Measurements from ENCODE around the gene FCHSD1. TPM values are rescaled to one million over a fixed set of nuclear protein-coding genes. Genes with fewer than 3 reads are reported as not detected.

FCHSD1 gene
- polyA plus RNA-seq, 1 experiment: 45.8 TPM

DNA sequence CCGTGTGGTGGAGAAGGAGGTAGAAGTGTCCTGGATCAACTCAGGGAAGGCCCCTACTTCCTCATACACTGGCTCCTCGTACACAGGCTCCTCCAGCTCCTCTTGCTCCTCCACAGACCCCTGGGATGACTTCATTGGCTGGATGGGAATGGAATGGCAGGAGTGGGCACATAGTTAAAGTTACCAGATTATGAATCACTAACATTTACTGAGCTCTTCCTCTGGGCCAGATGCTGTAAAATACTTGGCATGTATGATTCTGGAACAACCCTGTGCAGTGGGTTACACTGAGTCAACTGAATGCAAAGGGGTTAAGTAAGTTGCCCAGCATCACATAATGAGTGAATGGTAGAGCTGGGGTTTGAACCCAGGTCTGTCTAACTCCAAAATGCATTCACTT lies 3.1 kb upstream of the FCHSD1 start:
- no peak overlapping the region for H3K4me3 ChIP-seq (ENCODE audit: low read depth, low read length)
- DNase-seq (ENCODE audit: low read depth): peak; percentile 85
- TF ChIP-seq, protein P1, sequence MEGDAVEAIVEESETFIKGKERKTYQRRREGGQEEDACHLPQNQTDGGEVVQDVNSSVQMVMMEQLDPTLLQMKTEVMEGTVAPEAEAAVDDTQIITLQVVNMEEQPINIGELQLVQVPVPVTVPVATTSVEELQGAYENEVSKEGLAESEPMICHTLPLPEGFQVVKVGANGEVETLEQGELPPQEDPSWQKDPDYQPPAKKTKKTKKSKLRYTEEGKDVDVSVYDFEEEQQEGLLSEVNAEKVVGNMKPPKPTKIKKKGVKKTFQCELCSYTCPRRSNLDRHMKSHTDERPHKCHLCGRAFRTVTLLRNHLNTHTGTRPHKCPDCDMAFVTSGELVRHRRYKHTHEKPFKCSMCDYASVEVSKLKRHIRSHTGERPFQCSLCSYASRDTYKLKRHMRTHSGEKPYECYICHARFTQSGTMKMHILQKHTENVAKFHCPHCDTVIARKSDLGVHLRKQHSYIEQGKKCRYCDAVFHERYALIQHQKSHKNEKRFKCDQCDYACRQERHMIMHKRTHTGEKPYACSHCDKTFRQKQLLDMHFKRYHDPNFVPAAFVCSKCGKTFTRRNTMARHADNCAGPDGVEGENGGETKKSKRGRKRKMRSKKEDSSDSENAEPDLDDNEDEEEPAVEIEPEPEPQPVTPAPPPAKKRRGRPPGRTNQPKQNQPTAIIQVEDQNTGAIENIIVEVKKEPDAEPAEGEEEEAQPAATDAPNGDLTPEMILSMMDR (IDR thresholded peaks at IDR 0.05; ENCODE audit: insufficient read depth, low read depth, low read length): no peak
- CTCF ChIA-PET: interaction anchor here (0.6 to 1.9 kb wide), 7 partner anchors 8 to 48 kb away, joined by 3 to 14 read pairs (median 4); partner anchors contain the start of gene DIAPH1
- H3K36me3 ChIP-seq (ENCODE audit: control insufficient read depth, insufficient read depth, low read length): peaks cover 15% of the 10 kb centered on the region
- no peaks in the 10 kb centered on the region for H3K27me3 ChIP-seq (ENCODE audit: control insufficient read depth, insufficient read depth, low read length)
- POLR2A ChIA-PET: interaction anchor here (0.5 to 1.0 kb wide), 2 partner anchors 17 to 263 kb away, joined by 4 read pairs; partner anchors contain the start of genes HDAC3 and RELL2

DNA sequence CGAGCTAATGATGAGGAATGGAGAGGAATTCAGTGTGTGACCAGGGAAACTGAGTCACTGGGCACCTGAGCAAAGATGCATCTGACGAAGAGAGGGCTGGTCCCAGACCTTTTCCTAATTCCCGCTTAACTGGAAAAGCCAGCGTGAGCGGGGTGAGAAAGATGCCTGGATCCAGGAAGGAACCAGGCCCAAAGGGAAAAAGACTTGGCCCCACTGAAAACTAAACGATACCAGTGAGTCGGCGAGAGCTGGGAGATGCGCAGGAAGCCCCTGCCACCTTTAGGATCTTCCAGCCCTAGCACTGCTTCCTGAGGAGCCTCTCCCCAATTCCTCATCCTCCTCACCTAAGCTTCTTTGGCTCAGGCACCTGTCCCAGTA lies 499 bp upstream of the FCHSD1 start:
- peak overlapping the region; percentile 79 for H3K4me3 ChIP-seq (ENCODE audit: low read depth, low read length)
- peaks cover 24% of the 10 kb centered on the region for H3K36me3 ChIP-seq (ENCODE audit: control insufficient read depth, insufficient read depth, low read length)
- ChIA-PET CTCF (interaction anchor here (2.1 to 2.8 kb wide), 2 partner anchors 10 to 32 kb away, joined by 9 to 12 read pairs; partner anchors contain the start of gene DIAPH1), POLR2A (interaction anchor here (0.6 kb wide), 1 partner anchor 182 kb away, joined by 3 read pairs; no protein-coding TSS in a partner anchor)
- H3K27me3 ChIP-seq (ENCODE audit: control insufficient read depth, insufficient read depth, low read length): no peaks in the 10 kb centered on the region
- TF ChIP-seq, protein P1 (IDR thresholded peaks at IDR 0.05; ENCODE audit: insufficient read depth, low read depth, low read length): no peak
- DNase-seq (ENCODE audit: low read depth): no peak

DNA sequence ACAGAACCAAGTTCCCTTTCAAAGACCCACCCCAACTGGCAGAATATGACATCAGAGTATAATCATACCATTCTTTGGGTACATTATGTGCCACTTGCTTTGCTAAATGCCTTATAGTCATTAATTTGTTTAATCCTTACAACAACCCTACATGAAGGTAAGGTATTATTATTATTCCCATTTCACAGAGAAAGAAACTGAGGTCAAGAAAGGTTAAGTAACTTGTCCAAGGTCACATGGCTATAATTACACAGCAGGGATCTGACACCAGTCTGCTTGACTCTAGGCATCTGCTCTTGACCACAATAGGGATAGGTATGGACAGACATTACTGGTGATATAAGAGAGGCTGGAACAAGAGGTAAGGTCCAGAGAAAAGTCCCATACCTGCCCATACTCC lies 1.2 kb downstream of the FCHSD1 start:
- Histone ChIP-seq H3K36me3 (ENCODE audit: control insufficient read depth, insufficient read depth, low read length) (peaks cover 27% of the 10 kb centered on the region), H3K27me3 (ENCODE audit: control insufficient read depth, insufficient read depth, low read length) (no peaks in the 10 kb centered on the region), H3K4me3 (ENCODE audit: low read depth, low read length) (no peak overlapping the region; the same call in 1 of the 2 replicates)
- ChIA-PET CTCF (interaction anchor here (1.1 kb wide), 1 partner anchor 13 kb away, joined by 4 read pairs; the partner anchor contains the start of genes HDAC3 and RELL2), POLR2A (no interaction called here)
- DNase-seq (ENCODE audit: low read depth): no peak
- TF ChIP-seq, protein P1 (IDR thresholded peaks at IDR 0.05; ENCODE audit: insufficient read depth, low read depth, low read length): no peak

DNA sequence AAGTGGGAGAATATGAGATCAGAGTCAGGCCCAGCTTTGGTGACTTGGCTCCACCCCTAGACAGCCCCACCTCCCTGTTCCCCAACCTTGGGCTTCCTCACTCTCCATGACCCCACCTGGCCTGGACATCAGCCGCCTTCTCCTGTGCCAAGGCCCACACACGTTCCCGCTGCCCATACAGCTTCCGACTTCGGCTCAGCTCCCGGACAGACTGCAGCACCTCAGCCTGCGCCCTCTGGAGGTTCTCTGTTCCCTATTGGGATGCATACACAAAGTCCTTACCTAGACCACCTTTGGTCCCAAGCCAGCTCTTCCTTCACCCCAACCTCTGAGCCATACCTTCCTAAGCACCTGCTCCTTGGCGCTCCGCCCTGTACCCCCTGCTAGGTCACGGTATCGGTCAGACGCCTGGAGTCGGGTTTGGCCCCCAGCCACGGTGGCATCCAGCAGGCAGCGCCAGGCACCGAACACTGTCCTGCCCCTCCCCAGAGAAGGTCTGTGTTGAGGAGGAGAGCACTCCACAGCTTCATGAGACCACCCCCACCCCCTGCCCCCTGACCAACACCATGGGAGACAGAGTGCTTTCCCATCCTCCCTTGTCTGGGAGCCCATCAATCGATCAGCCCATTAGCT lies 2.0 kb downstream of the FCHSD1 start:
- CTCF ChIA-PET: no interaction called here
- Histone ChIP-seq H3K27me3 (ENCODE audit: control insufficient read depth, insufficient read depth, low read length) (no peaks in the 10 kb centered on the region), H3K36me3 (ENCODE audit: control insufficient read depth, insufficient read depth, low read length) (peaks cover 32% of the 10 kb centered on the region), H3K4me3 (ENCODE audit: low read depth, low read length) (no peak overlapping the region)
- TF ChIP-seq, protein P1 (IDR thresholded peaks at IDR 0.05; ENCODE audit: insufficient read depth, low read depth, low read length): no peak
- POLR2A ChIA-PET: no interaction called here
- no peak for DNase-seq (ENCODE audit: low read depth)

DNA sequence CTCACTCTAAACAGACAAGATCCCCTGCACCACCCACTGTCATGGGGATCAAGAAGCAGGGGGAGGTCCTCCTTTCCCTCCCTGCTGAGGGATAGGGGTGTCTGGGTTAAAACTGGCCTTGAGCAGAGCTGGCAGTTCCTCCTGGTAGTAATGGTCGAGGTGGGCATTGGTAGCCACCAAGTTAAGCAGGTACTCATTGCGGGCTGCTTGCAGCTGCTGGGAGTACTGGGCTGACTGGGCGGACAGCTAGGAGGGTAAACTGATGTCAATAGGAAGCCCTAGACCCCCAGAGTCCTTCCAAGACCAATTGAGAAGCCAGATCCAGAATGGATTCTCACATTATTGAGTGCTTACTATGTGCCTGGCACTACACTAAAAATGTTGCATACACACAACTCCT lies 3.4 kb downstream of the FCHSD1 start:
- TF ChIP-seq, protein P1 (IDR thresholded peaks at IDR 0.05; ENCODE audit: insufficient read depth, low read depth, low read length): no peak
- CTCF ChIA-PET: interaction anchor here (1.0 kb wide), 1 partner anchor 17 kb away, joined by 3 read pairs; no protein-coding TSS in a partner anchor
- Histone ChIP-seq H3K27me3 (ENCODE audit: control insufficient read depth, insufficient read depth, low read length) (no peaks in the 10 kb centered on the region), H3K4me3 (ENCODE audit: low read depth, low read length) (no peak overlapping the region), H3K36me3 (ENCODE audit: control insufficient read depth, insufficient read depth, low read length) (peaks cover 36% of the 10 kb centered on the region)
- DNase-seq (ENCODE audit: low read depth): no peak
- POLR2A ChIA-PET: no interaction called here
